Body of pancreas (tissue), 4 donors: ENCODE data around the gene APH1B.

Experiments
- POLR2A ChIP-seq, 3 donors: fragments of 450-650 bp; IDR thresholded peaks; one replicate each; pipeline ENCODE4 v1.6.1; 2016; ENCODE audit warnings: antibody characterized with exemption in 3 of 3, mild to moderate bottlenecking in 2 of 3
- TF ChIP-seq, protein P1 (sequence below), 7 experiments: fragments of 450-650 bp in 4 of 7; fragments of 200-600 bp in 3 of 7; sonication (generic) in 3 of 7; IDR thresholded peaks; one replicate each; pipeline ENCODE4 v1.5.1; 2016 to 2019; ENCODE audit warnings: antibody characterized with exemption in 7 of 7

- TF ChIP-seq, protein P1, sequence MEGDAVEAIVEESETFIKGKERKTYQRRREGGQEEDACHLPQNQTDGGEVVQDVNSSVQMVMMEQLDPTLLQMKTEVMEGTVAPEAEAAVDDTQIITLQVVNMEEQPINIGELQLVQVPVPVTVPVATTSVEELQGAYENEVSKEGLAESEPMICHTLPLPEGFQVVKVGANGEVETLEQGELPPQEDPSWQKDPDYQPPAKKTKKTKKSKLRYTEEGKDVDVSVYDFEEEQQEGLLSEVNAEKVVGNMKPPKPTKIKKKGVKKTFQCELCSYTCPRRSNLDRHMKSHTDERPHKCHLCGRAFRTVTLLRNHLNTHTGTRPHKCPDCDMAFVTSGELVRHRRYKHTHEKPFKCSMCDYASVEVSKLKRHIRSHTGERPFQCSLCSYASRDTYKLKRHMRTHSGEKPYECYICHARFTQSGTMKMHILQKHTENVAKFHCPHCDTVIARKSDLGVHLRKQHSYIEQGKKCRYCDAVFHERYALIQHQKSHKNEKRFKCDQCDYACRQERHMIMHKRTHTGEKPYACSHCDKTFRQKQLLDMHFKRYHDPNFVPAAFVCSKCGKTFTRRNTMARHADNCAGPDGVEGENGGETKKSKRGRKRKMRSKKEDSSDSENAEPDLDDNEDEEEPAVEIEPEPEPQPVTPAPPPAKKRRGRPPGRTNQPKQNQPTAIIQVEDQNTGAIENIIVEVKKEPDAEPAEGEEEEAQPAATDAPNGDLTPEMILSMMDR (IDR thresholded peaks at IDR 0.05) = no peak
- TF ChIP-seq POLR2A (IDR thresholded peaks at IDR 0.05) = no peak
Measured at GRCh38 chr15:63234451-63234870, 42.9 kb upstream of the APH1B start.
